HAP-1 (cell line): Measurements from ENCODE around the gene FOXJ1.

Experiments used
- DNase-seq, 2 experiments: peaks; one replicate each; pipeline ENCODE4 v3.0.0-alpha.2; 2016 to 2020; ENCODE audit warnings: low spot score in 2 of 2
- H3K27me3 ChIP-seq: fragments of 250-450 bp; sonication (Bioruptor Pico); 2 replicates; pipeline ENCODE4 v1.5.1; 2020; ENCODE audit warnings: low read depth, mild to moderate bottlenecking, moderate library complexity
- H3K36me3 ChIP-seq: fragments of 250-450 bp; sonication (Bioruptor Pico); replicated peaks from 2 replicates; pipeline ENCODE4 v1.5.1; 2020; ENCODE audit warnings: mild to moderate bottlenecking
- H3K4me1 ChIP-seq: fragments of 250-450 bp; sonication (Bioruptor Pico); 2 replicates; pipeline ENCODE4 v1.5.1; 2020; ENCODE audit warnings: mild to moderate bottlenecking
- H3K4me3 ChIP-seq: fragments of 250-450 bp; sonication (Bioruptor Pico); 2 replicates; pipeline ENCODE4 v1.5.1; 2020; ENCODE audit warnings: mild to moderate bottlenecking, moderate library complexity
- H3K9me3 ChIP-seq: fragments of 250-450 bp; sonication (Bioruptor Pico); 2 replicates; pipeline ENCODE4 v1.5.1; 2020; ENCODE audit warnings: mild to moderate bottlenecking, moderate library complexity
- in situ Hi-C: fragments of 300-500 bp; cut with MboI; formaldehyde crosslinking; loops from 3 replicates; pipeline ENCODE4 v1.14.3; 2020; ENCODE audit warnings: low sequenced_read_pairs, inconsistent platforms, mixed read lengths

FOXJ1 gene

DNA sequence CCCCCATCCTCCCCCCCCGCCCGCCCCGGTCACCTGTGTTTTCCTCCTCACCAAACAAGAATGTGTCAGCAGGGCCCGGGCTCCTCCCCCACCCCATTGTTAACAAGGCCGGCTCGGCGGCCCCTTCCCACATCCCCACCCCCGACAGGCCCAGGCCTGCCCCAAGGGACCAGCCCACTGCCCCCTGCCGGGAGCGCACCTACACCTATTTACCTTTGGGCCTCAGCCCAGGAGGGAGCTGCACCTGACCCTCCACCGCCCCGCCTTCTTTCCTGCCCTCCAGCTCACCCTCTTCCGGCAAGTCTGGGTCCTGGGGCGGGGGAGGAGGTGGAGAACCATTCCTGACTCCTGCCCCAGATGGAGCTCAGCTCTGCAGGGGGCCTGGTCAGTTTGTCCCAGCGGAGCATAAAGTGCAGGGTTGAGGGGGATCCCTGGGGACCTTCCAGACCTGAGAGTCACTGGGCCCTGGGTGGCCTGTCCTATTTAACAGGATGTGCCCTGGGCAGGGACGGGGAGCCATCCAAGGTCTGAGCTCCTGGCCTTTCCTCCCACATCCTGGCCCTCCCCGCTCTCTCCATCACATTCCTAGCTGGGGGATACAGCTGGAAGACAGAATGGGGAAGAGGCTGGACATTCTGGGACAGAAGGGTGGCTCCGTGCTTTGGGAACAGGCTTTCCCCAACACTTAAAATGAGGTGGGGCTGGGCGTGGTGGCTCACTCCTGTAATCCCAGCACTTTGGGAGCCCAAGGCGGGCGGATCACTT is 8.3 kb downstream of the FOXJ1 start:
- Histone ChIP-seq H3K4me1 (peaks cover 24% of the 10 kb centered on the region), H3K4me3 (no peak overlapping the region), H3K27me3 (no peaks in the 10 kb centered on the region), H3K9me3 (no peaks in the 10 kb centered on the region), H3K36me3 (no peaks in the 10 kb centered on the region)
- in situ Hi-C loops: no loop called here
- DNase-seq: no peak

- H3K9me3 ChIP-seq: no peaks in the 10 kb centered on the region
- H3K27me3 ChIP-seq: no peaks in the 10 kb centered on the region
- H3K4me1 ChIP-seq: peaks cover 24% of the 10 kb centered on the region
- no peaks in the 10 kb centered on the region for H3K36me3 ChIP-seq
- H3K4me3 ChIP-seq: no peak overlapping the region
- no peak for DNase-seq
- in situ Hi-C loops: no loop called here
Observed at GRCh38 chr17:76131692-76132573, 9.1 kb downstream of the FOXJ1 start.

- in situ Hi-C loops: no loop called here
- no peaks in the 10 kb centered on the region for H3K9me3 ChIP-seq
- H3K4me3 ChIP-seq: no peak overlapping the region
- H3K4me1 ChIP-seq: peaks cover 24% of the 10 kb centered on the region
- no peak for DNase-seq
- no peaks in the 10 kb centered on the region for H3K27me3 ChIP-seq
- H3K36me3 ChIP-seq: no peaks in the 10 kb centered on the region
Observed at GRCh38 chr17:76131051-76131691, 9.9 kb downstream of the FOXJ1 start.

DNA sequence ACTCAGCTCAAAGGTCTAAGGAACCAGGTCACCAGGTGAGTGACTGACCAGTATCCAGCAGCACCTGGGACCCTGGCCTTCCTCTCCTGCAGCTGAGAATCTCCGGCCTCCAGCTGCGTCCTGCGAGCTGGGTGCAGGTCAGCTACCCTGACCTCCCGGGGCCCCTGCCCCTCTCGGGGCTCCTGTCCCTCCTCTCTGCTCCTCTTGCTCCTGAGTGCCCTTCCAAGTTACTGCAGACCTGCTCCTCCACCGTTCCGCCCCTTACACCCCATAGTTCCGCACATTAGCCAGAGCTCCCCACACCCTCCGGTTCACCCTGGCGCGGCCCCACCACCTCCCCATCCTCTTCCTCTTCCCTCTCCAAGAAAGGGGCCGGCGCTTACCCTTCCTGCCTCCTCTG is 10.6 kb downstream of the FOXJ1 start:
- no peak for DNase-seq
- H3K4me1 ChIP-seq: peaks cover 21% of the 10 kb centered on the region

GRCh38 chr17:76125922-76126321 is 15.1 kb downstream of the FOXJ1 start:
- H3K4me1 ChIP-seq: no peaks in the 10 kb centered on the region
- no peaks in the 10 kb centered on the region for H3K9me3 ChIP-seq
- in situ Hi-C loops: loop anchor here (5.0 kb wide), 1 partner anchor 166 kb away; no protein-coding TSS in a partner anchor
- no peaks in the 10 kb centered on the region for H3K36me3 ChIP-seq
- no peak overlapping the region for H3K4me3 ChIP-seq
- H3K27me3 ChIP-seq: no peaks in the 10 kb centered on the region
- DNase-seq: no peak

More for the DNA sequence above, 10.6 kb downstream of the FOXJ1 start:
- no peaks in the 10 kb centered on the region for H3K27me3 ChIP-seq
- in situ Hi-C loops: no loop called here
- no peak overlapping the region for H3K4me3 ChIP-seq
- no peaks in the 10 kb centered on the region for H3K9me3 ChIP-seq
- H3K36me3 ChIP-seq: no peaks in the 10 kb centered on the region

GRCh38 chr17:76125391-76125675 is 15.7 kb downstream of the FOXJ1 start:
- in situ Hi-C loops: loop anchor here (5.0 kb wide), 1 partner anchor 167 kb away; no protein-coding TSS in a partner anchor
- Histone ChIP-seq H3K36me3 (no peaks in the 10 kb centered on the region), H3K4me1 (no peaks in the 10 kb centered on the region), H3K9me3 (no peaks in the 10 kb centered on the region), H3K27me3 (no peaks in the 10 kb centered on the region), H3K4me3 (no peak overlapping the region)
- DNase-seq: no peak

- H3K27me3 ChIP-seq: no peaks in the 10 kb centered on the region
- H3K36me3 ChIP-seq: no peaks in the 10 kb centered on the region
- peak; percentile 34 to 53 for DNase-seq
- H3K9me3 ChIP-seq: no peaks in the 10 kb centered on the region
- H3K4me3 ChIP-seq: no peak overlapping the region
- in situ Hi-C loops: loop anchor here (5.0 kb wide), 2 partner anchors 58 to 168 kb away; no protein-coding TSS in a partner anchor
- no peaks in the 10 kb centered on the region for H3K4me1 ChIP-seq
Observed at GRCh38 chr17:76124582-76125390, 16.3 kb downstream of the FOXJ1 start.

DNA sequence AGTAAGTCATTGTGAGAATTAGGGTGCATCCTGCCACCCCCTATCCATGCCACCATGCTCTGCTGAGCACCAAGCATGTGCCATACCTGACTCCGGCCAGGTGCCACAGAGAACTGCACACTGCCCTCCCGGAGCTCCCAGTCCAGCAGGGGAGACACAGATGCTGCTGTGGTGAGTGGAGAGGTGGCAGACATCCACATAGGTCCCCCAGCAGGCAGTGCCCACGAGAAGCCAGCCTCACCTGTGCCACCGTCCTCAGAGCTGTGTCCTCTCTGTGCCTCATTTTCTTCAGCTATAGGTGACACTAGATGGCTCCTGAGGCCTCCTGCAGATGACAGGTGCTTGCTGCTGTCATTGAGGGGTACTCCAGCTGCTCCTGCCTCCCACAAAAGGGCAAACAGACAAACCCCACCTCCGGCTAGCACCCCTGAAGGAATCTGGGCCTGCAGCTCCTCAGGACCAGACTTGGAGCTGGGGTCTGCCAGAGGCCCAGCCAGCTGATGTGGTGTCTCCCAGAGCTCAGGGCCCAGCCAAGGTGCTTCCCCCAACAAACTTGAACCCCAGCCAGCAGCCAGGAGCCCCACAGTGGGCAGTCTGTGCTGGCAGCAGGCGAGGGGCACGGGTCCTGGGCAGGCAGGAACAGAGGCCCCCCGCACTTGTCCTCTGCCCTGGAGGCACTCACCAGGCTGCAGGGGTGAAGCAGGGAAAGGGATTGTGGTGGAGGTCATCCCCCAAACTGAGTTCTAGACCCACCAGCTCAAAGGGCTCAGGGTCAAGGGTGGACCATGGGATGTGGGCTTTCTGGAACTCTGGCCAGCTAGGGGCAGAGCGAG is 17.1 kb downstream of the FOXJ1 start:
- in situ Hi-C loops: loop anchor here (5.0 kb wide), 1 partner anchor 58 kb away; no protein-coding TSS in a partner anchor
- no peak for DNase-seq
- no peak overlapping the region for H3K4me3 ChIP-seq
- H3K27me3 ChIP-seq: no peaks in the 10 kb centered on the region
- H3K36me3 ChIP-seq: no peaks in the 10 kb centered on the region
- H3K4me1 ChIP-seq: no peaks in the 10 kb centered on the region
- H3K9me3 ChIP-seq: no peaks in the 10 kb centered on the region

- Histone ChIP-seq H3K36me3 (no peaks in the 10 kb centered on the region), H3K4me1 (no peaks in the 10 kb centered on the region), H3K9me3 (no peaks in the 10 kb centered on the region), H3K27me3 (no peaks in the 10 kb centered on the region), H3K4me3 (no peak overlapping the region)
- in situ Hi-C loops: loop anchor here (5.0 kb wide), 1 partner anchor 59 kb away; no protein-coding TSS in a partner anchor
- no peak for DNase-seq
Observed at GRCh38 chr17:76123191-76123499, 17.9 kb downstream of the FOXJ1 start.

DNA sequence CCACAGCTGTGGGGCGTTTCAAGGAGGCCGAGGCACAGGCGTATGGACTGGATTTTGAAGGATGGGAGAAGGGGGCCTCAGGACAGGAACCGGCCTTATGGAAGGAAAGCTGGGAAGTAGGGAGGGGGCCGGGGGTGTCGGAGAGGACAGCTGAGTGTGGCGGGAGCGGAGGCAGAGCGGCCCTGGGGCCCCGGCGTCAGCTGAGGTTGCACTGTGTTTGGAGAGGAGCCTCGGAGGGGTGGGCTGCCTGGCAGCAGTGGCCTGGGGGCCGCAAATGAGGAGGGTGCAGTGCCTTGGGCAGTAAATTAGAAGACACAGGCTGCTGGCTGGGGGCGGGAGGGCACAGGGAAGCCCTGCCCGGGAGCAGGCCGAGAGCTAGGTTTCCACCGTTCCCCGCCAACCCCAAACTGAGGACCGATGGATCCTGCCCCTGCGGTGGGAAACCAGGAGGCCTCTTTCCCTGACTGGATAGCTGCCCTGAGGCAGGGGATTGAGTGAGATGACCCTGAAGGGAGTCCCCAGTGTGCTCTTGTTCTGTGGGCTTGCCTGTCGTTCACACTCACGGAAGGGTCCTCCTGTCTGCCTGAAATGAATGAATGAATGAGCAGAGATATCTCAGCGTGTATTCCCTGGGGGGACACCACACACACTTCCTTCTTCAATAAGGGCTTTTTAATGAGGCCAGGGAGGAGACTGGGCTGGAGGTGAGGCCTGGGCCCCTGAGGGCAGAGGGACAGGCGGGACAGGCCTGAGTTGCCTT is 18.4 kb downstream of the FOXJ1 start:
- no peaks in the 10 kb centered on the region for H3K4me1 ChIP-seq
- in situ Hi-C loops: loop anchor here (5.0 kb wide), 1 partner anchor 60 kb away; no protein-coding TSS in a partner anchor
- DNase-seq: no peak
- no peaks in the 10 kb centered on the region for H3K36me3 ChIP-seq
- H3K27me3 ChIP-seq: no peaks in the 10 kb centered on the region
- no peaks in the 10 kb centered on the region for H3K9me3 ChIP-seq
- H3K4me3 ChIP-seq: no peak overlapping the region

DNA sequence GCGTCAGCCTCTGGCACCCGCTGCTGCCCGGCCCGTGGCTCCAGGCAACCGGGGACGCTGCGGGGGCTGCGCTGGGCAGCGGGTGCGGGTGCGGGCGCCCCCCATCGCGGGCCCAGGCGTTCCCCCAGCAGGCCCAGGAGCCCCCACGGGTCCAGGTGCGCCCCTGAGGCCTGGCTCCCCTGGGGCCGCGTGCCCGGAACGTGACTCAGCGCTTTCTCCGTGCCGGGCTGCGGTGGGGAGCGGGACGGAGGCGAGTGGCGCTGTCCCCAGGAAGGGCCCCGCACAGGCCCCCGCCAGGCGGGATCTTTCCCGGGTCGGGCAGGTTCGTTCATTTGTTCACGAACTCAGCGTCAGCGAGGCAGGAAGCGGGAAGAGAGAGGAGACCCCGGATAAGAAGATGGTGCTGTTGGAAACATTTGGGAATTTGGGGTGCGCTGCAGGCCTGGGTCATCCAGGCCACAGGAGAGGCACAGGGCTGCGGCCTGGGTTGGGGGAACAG is 19.1 kb downstream of the FOXJ1 start:
- no peaks in the 10 kb centered on the region for H3K27me3 ChIP-seq
- H3K36me3 ChIP-seq: no peaks in the 10 kb centered on the region
- H3K9me3 ChIP-seq: no peaks in the 10 kb centered on the region
- DNase-seq: no peak
- in situ Hi-C loops: loop anchor here (5.0 kb wide), 1 partner anchor 60 kb away; no protein-coding TSS in a partner anchor
- H3K4me1 ChIP-seq: no peaks in the 10 kb centered on the region
- H3K4me3 ChIP-seq: no peak overlapping the region

GRCh38 chr17:76120658-76121008 is 20.4 kb downstream of the FOXJ1 start:
- H3K4me1 ChIP-seq: no peaks in the 10 kb centered on the region
- H3K36me3 ChIP-seq: no peaks in the 10 kb centered on the region
- no peaks in the 10 kb centered on the region for H3K9me3 ChIP-seq
- no peak overlapping the region for H3K4me3 ChIP-seq
- no peaks in the 10 kb centered on the region for H3K27me3 ChIP-seq
- DNase-seq: no peak
- in situ Hi-C loops: loop anchor here (5.0 kb wide), 1 partner anchor 62 kb away; no protein-coding TSS in a partner anchor
